GM12875 (cell line): Measurements from ENCODE around the gene TPPP.

Source experiments
- H3K4me3 ChIP-seq: one replicate; pipeline ENCODE4 v1.5.1; 2011; ENCODE audit warnings: low read depth, low read length, control low read depth
- TF ChIP-seq, protein P1 (sequence below): IDR thresholded peaks from 2 replicates; pipeline ENCODE4 v1.5.1; 2011; ENCODE audit warnings: low read depth, mild to moderate bottlenecking, control low read depth, inconsistent platforms, low read length, moderate library complexity, borderline replicate concordance; ENCODE audit not compliant: insufficient read depth

The TPPP gene

DNA sequence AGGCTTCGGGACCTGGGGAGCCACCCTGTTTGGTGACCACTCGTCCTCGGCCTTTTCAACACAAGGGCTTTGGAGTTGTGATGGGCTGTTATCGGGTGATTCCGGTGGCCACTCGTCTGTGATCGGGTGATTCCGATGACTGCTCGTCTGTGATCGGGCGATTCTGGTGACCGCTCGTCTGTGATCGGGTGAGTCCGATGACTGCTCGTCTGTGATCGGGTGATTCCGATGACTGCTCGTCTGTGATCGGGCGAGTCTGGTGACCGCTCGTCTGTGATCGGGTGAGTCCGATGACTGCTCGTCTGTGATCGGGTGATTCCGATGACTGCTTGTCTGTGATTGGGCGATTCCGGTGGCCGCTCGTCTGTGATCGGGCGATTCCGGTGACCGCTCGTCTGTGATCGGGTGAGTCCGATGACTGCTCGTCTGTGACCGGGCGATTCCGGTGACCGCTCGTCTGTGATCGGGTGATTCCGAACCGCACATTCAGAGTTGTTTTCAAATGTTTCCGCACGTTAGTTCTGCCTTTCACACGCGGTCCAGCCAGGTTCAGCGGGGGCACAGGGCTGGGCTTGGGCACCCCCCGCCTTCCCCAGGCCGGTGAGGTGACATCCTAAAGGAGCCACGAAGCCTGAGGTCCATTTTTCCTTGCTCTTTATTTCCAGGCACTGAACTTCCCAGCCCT is 30.3 kb downstream of the TPPP start:
- TF ChIP-seq, protein P1, sequence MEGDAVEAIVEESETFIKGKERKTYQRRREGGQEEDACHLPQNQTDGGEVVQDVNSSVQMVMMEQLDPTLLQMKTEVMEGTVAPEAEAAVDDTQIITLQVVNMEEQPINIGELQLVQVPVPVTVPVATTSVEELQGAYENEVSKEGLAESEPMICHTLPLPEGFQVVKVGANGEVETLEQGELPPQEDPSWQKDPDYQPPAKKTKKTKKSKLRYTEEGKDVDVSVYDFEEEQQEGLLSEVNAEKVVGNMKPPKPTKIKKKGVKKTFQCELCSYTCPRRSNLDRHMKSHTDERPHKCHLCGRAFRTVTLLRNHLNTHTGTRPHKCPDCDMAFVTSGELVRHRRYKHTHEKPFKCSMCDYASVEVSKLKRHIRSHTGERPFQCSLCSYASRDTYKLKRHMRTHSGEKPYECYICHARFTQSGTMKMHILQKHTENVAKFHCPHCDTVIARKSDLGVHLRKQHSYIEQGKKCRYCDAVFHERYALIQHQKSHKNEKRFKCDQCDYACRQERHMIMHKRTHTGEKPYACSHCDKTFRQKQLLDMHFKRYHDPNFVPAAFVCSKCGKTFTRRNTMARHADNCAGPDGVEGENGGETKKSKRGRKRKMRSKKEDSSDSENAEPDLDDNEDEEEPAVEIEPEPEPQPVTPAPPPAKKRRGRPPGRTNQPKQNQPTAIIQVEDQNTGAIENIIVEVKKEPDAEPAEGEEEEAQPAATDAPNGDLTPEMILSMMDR, result no peak
- no peak overlapping the region for H3K4me3 ChIP-seq

DNA sequence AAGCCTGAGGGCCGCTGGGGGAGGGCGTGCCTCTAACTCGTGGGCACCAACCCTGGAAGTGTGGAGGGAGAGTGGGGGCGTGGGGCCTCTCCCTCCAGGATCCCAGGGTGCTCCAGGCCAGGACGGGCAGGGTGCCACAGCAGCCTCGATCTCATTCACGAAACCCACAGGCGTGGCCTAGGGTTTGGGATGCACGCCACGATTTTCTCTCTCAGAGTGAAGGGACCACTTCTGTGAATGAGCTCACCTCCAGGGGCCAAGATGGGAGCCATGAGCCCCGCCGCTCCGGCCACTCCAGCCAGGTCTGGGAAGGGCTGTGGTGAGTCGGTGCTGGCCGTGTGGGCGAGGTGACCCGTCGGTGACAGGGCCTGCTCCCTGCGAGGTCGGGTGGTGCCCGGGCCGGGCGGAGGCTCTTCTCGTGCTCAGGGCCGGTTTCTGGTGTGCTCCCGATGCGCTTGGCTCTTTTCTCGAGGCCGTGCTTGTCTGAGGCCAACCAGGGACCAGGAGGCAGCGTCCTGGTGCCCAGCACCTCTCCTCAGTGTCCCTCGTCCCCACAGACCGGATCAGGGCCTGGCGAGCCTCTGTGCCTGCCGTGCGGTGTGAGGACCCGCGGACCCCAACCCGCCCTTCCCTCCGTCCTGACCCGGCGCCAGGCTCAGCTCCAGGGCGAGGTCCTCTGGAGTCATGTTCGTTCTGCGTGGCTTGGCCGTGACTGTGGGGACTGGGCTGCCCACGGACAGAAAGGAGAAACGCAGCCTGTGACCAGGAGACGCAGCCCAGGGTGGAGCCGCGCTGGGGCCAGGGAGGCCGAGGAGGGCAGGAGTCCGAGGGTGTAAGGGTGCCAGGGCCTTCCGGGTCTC is 31.0 kb downstream of the TPPP start:
- no peak overlapping the region for H3K4me3 ChIP-seq
- TF ChIP-seq, protein P1, result no peak

DNA sequence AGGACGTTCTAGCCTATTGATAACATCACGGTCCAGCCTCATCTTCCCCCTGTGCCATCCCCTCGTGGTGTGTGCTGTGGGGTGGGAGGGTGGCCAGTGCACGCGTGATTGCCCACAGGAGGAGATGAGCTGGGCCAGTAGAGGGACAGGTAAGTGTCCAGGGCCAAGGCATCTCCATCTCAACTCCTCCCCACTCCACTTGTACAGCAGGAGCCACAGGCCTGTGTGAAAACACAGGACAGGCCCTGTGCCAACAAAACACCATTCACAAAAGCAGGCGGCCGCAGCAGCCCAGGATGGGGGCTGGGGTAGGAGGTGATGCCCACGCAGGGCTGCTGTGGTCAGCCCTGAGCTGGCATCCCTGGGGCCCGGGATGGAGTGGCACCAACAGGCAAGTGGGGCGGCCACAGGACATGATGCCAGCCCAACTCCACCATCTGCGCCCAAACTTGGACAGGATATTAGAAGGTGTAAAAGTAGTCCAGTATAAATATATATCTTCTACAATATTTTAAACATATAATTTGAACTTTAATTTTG is 32.6 kb downstream of the TPPP start:
- no peak overlapping the region for H3K4me3 ChIP-seq
- TF ChIP-seq, protein P1, result no peak

DNA sequence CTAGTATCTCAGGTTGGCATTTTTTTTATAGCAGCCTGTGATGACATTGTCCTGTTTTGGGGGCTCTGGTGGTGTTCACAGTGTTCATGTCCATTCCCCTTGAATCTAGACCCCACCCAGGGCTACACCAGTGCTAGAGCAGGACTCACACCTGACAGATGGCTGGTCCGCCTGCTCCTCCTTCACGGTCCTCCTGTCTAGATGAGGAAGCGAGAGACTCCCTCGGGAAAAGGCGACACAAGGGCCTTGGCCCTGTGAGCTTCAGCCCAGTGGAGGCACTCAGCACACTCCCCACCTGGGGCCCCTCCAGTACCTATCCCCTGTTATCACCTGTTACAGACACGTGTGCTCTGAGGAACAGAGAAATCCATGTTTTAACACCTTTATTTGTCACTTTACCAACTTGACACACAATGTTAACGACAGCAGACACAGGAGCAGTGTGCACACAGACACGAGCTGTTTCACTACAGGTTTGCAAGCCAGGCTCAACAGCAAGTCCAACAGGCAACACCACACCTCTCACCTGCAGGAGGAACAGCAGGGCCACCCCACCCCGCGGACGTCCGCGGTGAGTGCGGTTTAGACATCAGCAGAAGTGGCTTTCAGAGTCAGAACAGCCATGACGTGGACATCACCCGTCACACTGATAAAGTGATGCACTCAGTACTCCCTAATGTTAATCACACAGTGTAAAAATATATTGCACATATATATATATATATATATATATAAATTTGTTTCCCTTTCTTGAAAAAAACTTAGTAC is 33.5 kb downstream of the TPPP start:
- no peak overlapping the region for H3K4me3 ChIP-seq
- TF ChIP-seq, protein P1, result no peak

DNA sequence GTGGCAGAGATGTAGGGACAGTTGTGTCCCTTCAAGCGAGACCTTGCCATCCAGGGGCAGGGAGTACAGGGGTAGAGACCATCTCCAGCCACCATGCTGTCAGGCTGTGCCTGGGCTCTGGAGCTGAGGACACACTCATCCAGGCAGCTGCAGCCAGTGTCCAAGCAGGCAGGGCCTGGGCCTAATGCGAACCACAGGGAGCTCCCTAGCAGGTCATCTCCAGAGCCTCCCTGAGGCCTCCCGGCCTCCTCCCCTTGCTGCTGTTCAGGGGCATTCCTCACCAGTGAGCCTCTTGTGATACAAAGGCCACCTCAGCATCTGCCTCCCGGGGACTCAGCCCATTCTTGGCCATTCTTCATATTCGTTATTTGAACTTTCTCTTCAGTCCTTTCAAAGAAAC is 35.0 kb downstream of the TPPP start:
- H3K4me3 ChIP-seq, result no peak overlapping the region
- TF ChIP-seq, protein P1, result no peak

DNA sequence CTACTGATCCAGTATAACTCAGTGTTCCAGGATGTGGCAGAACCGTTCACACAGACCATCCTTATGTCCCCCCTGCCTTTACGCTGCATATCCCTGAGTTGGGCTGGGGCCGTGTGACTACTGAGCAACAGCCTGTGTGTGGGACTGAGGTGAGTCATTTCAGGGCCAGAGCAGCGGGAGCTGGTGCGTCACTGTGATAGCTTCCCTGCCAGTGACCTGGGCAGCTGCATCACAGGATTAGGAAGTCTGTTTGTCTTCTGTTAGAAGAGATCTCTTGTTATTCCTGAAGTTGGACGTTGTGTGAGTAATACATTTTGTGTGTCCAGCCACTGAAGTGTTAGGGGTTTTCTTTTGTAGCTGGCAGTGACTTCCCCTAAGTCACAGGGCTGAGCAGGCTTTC is 35.6 kb downstream of the TPPP start:
- no peak overlapping the region for H3K4me3 ChIP-seq
- TF ChIP-seq, protein P1, result no peak
